ENCODE measurements around the gene APIP. TPM values are rescaled to one million over a fixed set of nuclear protein-coding genes. Genes with fewer than 3 reads are reported as not detected.

The APIP gene
- total RNA-seq, 4 donors from 2014 or later, result 11.7 to 25.6 (median 13.8) TPM

DNA sequence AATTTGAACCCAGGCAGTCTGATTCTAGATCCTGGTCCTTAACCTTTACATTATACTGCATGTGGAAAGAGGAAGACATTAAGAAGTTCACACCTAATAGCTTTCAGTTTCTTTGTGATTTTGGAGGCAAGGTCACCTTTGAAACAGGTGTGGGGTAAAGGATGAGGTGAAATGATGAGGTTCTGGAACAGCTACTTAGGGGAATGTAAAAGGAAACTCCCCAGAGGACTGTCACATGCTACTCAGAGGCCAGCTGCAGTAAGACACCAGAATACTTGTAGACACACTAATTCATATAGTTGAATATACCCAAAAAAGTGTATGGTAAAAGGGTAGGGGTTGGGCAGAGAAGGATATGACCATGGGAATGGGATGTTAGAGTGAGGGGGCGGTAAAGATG is 5.4 kb downstream of the APIP start:
- H3K4me1 ChIP-seq, result peaks cover 0 to 7% (median 0%) of the 10 kb centered on the region in 4 donors
- H3K4me3 ChIP-seq, result no peak overlapping the region

DNA sequence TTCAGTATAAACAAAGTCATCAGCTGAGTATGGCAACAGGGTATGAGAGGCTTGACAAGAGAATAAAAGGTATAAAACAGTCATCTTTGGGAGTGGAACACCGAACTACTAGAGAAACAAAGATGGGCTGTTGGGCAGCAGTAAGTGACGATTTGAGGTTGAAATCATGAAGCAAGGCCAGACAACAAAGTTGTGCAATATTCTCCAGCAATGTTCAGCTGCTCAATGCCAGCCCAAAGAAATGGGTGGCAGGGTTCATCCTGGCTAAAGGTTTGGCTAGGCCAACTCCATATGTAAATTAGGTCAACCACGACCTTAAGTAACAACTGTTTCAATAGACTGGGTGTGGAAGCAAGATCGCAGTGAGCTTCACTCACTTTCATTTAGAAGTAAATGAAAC is 6.2 kb downstream of the APIP start:
- no peak for TF ChIP-seq POLR2A (IDR thresholded peaks at IDR 0.05)
- TF ChIP-seq, protein P1, sequence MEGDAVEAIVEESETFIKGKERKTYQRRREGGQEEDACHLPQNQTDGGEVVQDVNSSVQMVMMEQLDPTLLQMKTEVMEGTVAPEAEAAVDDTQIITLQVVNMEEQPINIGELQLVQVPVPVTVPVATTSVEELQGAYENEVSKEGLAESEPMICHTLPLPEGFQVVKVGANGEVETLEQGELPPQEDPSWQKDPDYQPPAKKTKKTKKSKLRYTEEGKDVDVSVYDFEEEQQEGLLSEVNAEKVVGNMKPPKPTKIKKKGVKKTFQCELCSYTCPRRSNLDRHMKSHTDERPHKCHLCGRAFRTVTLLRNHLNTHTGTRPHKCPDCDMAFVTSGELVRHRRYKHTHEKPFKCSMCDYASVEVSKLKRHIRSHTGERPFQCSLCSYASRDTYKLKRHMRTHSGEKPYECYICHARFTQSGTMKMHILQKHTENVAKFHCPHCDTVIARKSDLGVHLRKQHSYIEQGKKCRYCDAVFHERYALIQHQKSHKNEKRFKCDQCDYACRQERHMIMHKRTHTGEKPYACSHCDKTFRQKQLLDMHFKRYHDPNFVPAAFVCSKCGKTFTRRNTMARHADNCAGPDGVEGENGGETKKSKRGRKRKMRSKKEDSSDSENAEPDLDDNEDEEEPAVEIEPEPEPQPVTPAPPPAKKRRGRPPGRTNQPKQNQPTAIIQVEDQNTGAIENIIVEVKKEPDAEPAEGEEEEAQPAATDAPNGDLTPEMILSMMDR (IDR thresholded peaks at IDR 0.05), result no peak
- H3K4me3 ChIP-seq, result no peak overlapping the region

More for the DNA sequence above, 5.4 kb downstream of the APIP start:
- no peak for TF ChIP-seq POLR2A (IDR thresholded peaks at IDR 0.05)
- TF ChIP-seq, protein P1 (IDR thresholded peaks at IDR 0.05), result no peak
- H3K36me3 ChIP-seq, result no peaks in the 10 kb centered on the region
- no peak for DNase-seq
- H3K9me3 ChIP-seq, result no peaks in the 10 kb centered on the region
- H3K27me3 ChIP-seq, result no peaks in the 10 kb centered on the region
- no peak overlapping the region for H3K27ac ChIP-seq

DNA sequence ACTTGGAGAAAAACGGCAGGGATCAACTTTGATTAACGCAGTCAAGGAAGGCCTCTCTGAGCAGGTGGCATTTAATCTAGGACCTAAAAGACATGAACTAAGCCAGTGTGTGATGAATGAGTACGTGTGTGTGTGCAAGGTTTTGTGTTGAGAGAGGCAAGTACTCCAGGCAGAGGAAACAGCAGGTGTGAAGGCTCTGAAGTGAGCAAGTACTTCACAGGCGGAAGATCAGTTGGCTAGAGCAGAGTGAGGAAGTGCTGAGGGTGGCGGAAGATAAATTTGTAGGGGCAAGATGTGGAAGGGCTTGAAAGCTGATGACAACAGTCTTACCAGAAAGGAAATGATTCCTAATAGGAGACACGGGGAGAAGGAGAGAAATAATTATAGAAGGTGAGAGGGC is 6.8 kb downstream of the APIP start:
- H3K27ac ChIP-seq, result no peak overlapping the region
- no peaks in the 10 kb centered on the region for H3K9me3 ChIP-seq
- no peaks in the 10 kb centered on the region for H3K27me3 ChIP-seq
- no peak overlapping the region for H3K4me3 ChIP-seq
- H3K36me3 ChIP-seq, result no peaks in the 10 kb centered on the region
- TF ChIP-seq POLR2A (IDR thresholded peaks at IDR 0.05), result no peak
- TF ChIP-seq, protein P1 (IDR thresholded peaks at IDR 0.05), result no peak
- no peak for DNase-seq
- H3K4me1 ChIP-seq, result no peaks in the 10 kb centered on the region

More for the DNA sequence above, 6.2 kb downstream of the APIP start:
- Histone ChIP-seq H3K4me1 (peaks cover 0 to 3% (median 0%) of the 10 kb centered on the region in 4 donors), H3K27ac (no peak overlapping the region), H3K36me3 (no peaks in the 10 kb centered on the region), H3K9me3 (no peaks in the 10 kb centered on the region), H3K27me3 (no peaks in the 10 kb centered on the region)
- no peak for DNase-seq

DNA sequence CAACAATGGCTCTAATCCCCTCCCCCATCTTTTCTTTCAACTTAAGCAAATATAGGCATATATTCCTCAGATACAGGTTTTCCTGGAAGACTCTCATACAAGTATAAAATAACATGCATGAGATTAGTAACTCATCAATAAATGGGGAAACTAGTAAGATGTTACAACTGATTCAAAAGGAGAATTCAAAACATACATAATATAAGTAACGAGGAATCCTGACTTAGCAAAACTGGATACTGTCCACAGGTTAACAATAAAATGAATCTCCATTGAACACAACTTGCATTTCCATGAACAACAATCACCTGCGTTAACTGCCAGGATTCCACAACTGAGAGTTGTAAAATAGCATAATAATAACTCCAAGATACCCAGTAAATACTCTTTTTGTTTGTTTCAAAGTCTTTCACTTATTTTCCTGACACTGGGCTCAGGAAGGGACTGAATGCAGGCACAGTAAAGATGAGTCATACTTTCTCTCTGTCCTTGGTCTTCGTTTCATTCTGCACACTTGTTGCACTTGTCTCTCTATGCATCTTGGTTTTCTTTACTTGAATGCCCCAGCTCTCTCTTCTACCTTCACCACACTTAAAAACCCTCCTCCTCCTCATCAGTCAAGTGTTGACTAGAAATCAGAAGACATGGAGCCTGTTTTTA is 8.1 kb downstream of the APIP start:
- H3K27me3 ChIP-seq, result no peaks in the 10 kb centered on the region
- H3K4me3 ChIP-seq, result no peak overlapping the region
- DNase-seq, result no peak
- no peaks in the 10 kb centered on the region for H3K9me3 ChIP-seq
- no peak overlapping the region for H3K27ac ChIP-seq
- H3K36me3 ChIP-seq, result no peaks in the 10 kb centered on the region
- H3K4me1 ChIP-seq, result no peaks in the 10 kb centered on the region
- no peak for TF ChIP-seq POLR2A (IDR thresholded peaks at IDR 0.05)
- TF ChIP-seq, protein P1 (IDR thresholded peaks at IDR 0.05), result no peak

DNA sequence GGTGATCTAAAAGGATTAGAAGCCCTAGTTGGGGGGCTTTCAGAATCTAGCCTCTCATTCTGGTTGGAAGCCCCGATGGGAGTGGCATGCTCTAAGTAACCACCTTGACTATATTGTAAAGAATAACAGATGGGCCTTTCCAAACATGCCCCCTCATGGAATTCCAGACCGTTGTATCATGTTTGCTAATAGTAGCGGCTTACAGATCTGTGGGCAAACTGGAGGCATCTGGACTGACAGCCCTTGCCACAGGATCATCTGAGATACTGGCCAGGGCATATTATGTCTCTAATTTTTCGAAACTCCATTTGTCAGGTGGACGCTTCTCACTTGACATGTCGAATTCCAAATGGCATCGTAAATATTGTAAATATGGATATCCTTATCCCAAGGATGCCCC is 10.5 kb downstream of the APIP start:
- H3K4me1 ChIP-seq, result no peaks in the 10 kb centered on the region
- no peak for TF ChIP-seq POLR2A (IDR thresholded peaks at IDR 0.05)
- TF ChIP-seq, protein P1 (IDR thresholded peaks at IDR 0.05), result no peak

More for the DNA sequence above, 10.5 kb downstream of the APIP start:
- Histone ChIP-seq H3K36me3 (peaks cover 0 to 4% (median 0%) of the 10 kb centered on the region in 3 donors), H3K9me3 (peaks cover 0 to 14% (median 3%) of the 10 kb centered on the region in 4 donors), H3K27me3 (no peaks in the 10 kb centered on the region), H3K27ac (no peak overlapping the region), H3K4me3 (no peak overlapping the region)
- DNase-seq, result no peak

Measured in Peyer's patch (tissue), 4 donors.